ENCODE results near the gene SDHA.

DNA sequence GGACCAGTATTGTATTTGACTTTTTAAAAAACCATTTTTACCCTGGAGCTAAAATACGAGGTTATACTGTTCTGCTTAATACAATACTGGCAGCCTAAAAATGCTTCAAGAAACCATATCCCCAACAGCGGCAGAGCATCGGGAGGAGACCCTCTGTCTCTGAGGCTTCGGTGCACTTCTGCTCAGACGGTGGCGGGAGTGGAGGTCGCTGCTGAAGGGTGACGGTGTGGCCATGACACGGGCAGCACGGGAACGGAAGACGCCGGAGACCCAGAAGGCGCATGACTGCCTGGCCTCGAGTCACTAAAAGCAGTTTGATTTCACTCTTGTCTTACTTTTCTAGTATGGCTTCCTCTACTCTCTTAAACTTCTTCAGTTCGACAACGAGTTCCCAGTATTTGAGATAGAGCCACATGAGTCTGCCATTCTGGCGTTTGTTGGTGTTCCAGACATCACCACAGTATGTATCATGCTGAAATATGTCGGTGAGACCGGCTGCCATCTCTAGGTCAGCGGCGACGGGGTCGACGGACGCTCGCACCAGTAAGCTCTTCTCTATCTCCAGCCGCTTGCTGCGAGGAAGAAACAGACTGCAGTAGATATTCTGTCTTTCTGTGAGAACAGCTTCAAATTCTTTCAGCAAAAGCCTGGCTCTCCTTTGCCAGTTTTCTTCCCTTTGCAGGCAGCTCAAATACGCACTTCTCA is 13.0 kb upstream of the SDHA start:
- no peak for TF ChIP-seq CTCF (IDR thresholded peaks at IDR 0.05)
- no peak for TF ChIP-seq POLR2A (IDR thresholded peaks at IDR 0.05)
